ENCODE measurements around the gene RABGAP1L. TPM values are rescaled to one million over a fixed set of nuclear protein-coding genes. Genes with fewer than 3 reads are reported as not detected.

The RABGAP1L gene
- polyA plus RNA-seq, 1 donor (not counting 4 experiments of a cell fraction or from before 2014, with no cell fraction given) = 24.2 TPM

DNA sequence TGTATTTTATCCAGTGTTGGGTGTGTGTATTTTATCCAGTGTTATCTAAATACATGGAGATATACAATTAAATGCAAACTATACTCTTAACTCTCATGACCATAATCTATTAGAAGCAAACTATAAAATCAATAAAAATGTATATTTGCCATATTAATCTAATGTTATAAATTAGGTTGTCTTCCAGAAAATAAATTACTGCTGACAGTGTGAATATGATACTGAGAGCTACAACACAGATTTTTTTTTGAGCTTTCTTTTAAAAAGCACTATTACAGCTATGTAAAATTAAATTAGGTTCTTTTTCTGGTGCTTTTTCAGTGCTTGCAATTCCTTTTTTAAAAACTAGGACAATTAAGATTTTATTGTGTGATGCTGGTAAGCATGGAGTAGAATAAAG, 269.4 kb downstream of the RABGAP1L start:
- FAIRE-seq (no peak), DNase-seq (ENCODE audit: low read depth, low spot score) (no peak)
- no peak overlapping the region for H3K27ac ChIP-seq (ENCODE audit: control insufficient read depth, insufficient read depth, low read length)
- H3K9ac ChIP-seq (ENCODE audit: control insufficient read depth, extremely low read depth, insufficient read depth, low read length) = no peak overlapping the region
- no peaks in the 10 kb centered on the region for H3K27me3 ChIP-seq (ENCODE audit: control insufficient read depth, extremely low read depth, insufficient read depth, low read length)
- TF ChIP-seq, protein P1, sequence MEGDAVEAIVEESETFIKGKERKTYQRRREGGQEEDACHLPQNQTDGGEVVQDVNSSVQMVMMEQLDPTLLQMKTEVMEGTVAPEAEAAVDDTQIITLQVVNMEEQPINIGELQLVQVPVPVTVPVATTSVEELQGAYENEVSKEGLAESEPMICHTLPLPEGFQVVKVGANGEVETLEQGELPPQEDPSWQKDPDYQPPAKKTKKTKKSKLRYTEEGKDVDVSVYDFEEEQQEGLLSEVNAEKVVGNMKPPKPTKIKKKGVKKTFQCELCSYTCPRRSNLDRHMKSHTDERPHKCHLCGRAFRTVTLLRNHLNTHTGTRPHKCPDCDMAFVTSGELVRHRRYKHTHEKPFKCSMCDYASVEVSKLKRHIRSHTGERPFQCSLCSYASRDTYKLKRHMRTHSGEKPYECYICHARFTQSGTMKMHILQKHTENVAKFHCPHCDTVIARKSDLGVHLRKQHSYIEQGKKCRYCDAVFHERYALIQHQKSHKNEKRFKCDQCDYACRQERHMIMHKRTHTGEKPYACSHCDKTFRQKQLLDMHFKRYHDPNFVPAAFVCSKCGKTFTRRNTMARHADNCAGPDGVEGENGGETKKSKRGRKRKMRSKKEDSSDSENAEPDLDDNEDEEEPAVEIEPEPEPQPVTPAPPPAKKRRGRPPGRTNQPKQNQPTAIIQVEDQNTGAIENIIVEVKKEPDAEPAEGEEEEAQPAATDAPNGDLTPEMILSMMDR (optimal IDR thresholded peaks at IDR 0.05 in 1 of 3, IDR thresholded peaks at IDR 0.05 in 1 of 3, conservative IDR thresholded peaks at IDR 0.05 in 1 of 3; ENCODE audit: extremely low read depth in 1 of 3, insufficient read depth in 2 of 3, low read length in 3 of 3) = no peak
- TF ChIP-seq EZH2 (IDR thresholded peaks at IDR 0.05; ENCODE audit: low read length) = no peak
- H3K36me3 ChIP-seq (ENCODE audit: control insufficient read depth in 2 of 2, extremely low read depth in 1 of 2, insufficient read depth in 2 of 2, low read length in 2 of 2) = no peaks in the 10 kb centered on the region
- no peaks in the 10 kb centered on the region for H3K79me2 ChIP-seq (ENCODE audit: control insufficient read depth, insufficient read depth, low read length)
- dilution Hi-C loops (cut with MboI; ENCODE audit: extremely low pct_ligation_motif_present, low sequenced_read_pairs) = no loop called here
- H4K20me1 ChIP-seq (ENCODE audit: control insufficient read depth, extremely low read depth, insufficient read depth, low read length) = no peaks in the 10 kb centered on the region
- H3K4me1 ChIP-seq (ENCODE audit: control insufficient read depth, extremely low read depth, insufficient read depth, low read length) = no peaks in the 10 kb centered on the region
- no peaks in the 10 kb centered on the region for H3K9me3 ChIP-seq (ENCODE audit: control insufficient read depth, low read depth, low read length)
- no peak overlapping the region for H3K4me2 ChIP-seq (ENCODE audit: control insufficient read depth, extremely low read depth, insufficient read depth, low read depth, low read length)
- no peak overlapping the region for H2AFZ ChIP-seq (ENCODE audit: control insufficient read depth, low read length)
- H3K9me1 ChIP-seq (ENCODE audit: control insufficient read depth, extremely low read depth, insufficient read depth, low read length) = no peaks in the 10 kb centered on the region
- H3K4me3 ChIP-seq (ENCODE audit: control insufficient read depth in 2 of 3, extremely low read depth in 1 of 3, insufficient read depth in 2 of 3, low read depth in 1 of 3, low read length in 3 of 3) = no peak overlapping the region

DNA sequence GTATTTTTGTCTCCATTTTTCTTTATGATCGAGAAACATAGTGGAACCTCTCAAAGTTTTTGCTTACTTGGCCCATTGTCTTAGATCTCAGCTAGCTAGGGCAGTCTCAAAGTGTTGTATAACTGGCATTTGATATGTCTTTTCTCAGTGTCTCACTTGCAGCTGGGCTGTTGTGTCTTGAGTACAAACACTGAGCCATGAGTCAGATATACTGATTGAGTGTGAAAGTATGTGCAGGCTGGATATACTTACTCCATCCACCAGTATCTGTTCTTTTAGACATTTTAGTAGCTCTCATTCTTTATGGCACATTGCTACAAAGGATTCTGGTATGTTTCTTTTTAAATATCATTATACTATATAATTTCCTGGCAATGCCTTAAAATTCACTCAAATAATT, 274.1 kb downstream of the RABGAP1L start:
- Histone ChIP-seq H3K4me3 (ENCODE audit: control insufficient read depth in 2 of 3, extremely low read depth in 1 of 3, insufficient read depth in 2 of 3, low read depth in 1 of 3, low read length in 3 of 3) (no peak overlapping the region), H3K27ac (ENCODE audit: control insufficient read depth, insufficient read depth, low read length) (no peak overlapping the region), H3K9ac (ENCODE audit: control insufficient read depth, extremely low read depth, insufficient read depth, low read length) (no peak overlapping the region), H4K20me1 (ENCODE audit: control insufficient read depth, extremely low read depth, insufficient read depth, low read length) (no peaks in the 10 kb centered on the region), H3K36me3 (ENCODE audit: control insufficient read depth in 2 of 2, extremely low read depth in 1 of 2, insufficient read depth in 2 of 2, low read length in 2 of 2) (no peaks in the 10 kb centered on the region), H3K4me1 (ENCODE audit: control insufficient read depth, extremely low read depth, insufficient read depth, low read length) (no peaks in the 10 kb centered on the region), H3K79me2 (ENCODE audit: control insufficient read depth, insufficient read depth, low read length) (no peaks in the 10 kb centered on the region), H3K27me3 (ENCODE audit: control insufficient read depth, extremely low read depth, insufficient read depth, low read length) (no peaks in the 10 kb centered on the region), H3K9me3 (ENCODE audit: control insufficient read depth, low read depth, low read length) (no peaks in the 10 kb centered on the region), H2AFZ (ENCODE audit: control insufficient read depth, low read length) (no peak overlapping the region), H3K9me1 (ENCODE audit: control insufficient read depth, extremely low read depth, insufficient read depth, low read length) (no peaks in the 10 kb centered on the region), H3K4me2 (ENCODE audit: control insufficient read depth, extremely low read depth, insufficient read depth, low read depth, low read length) (no peak overlapping the region)
- DNase-seq (ENCODE audit: low read depth, low spot score) = peak; percentile 2
- dilution Hi-C loops (cut with MboI; ENCODE audit: extremely low pct_ligation_motif_present, low sequenced_read_pairs) = no loop called here
- TF ChIP-seq EZH2 (IDR thresholded peaks at IDR 0.05; ENCODE audit: low read length) = no peak
- TF ChIP-seq, protein P1 (optimal IDR thresholded peaks at IDR 0.05 in 1 of 3, IDR thresholded peaks at IDR 0.05 in 1 of 3, conservative IDR thresholded peaks at IDR 0.05 in 1 of 3; ENCODE audit: extremely low read depth in 1 of 3, insufficient read depth in 2 of 3, low read length in 3 of 3) = no peak
- FAIRE-seq = peak; percentile 59

Data from keratinocyte (primary cell).